GM19452 (cell line): ENCODE results near the gene TMEM63C.
"Not testable (repeated sequence)": the region's sequence is repeated elsewhere in the genome, so short reads cannot be mapped to it uniquely, and the experiment has no call there.

Source experiments
- ATAC-seq: cut with Tn5 transposase; IDR thresholded peaks from one replicate; pipeline ENCODE4 v1.9.1; 2021; ENCODE audit not compliant: unreplicated experiment

Gene TMEM63C

GRCh38 chr14:77153802-77154201, 27.8 kb upstream of the TMEM63C start:
- ATAC-seq = no peak

GRCh38 chr14:77154421-77154820, 27.2 kb upstream of the TMEM63C start:
- no peak for ATAC-seq

GRCh38 chr14:77155083-77155482, 26.5 kb upstream of the TMEM63C start:
- ATAC-seq = no peak

- no peak for ATAC-seq
Observed at GRCh38 chr14:77157740-77158139, 23.9 kb upstream of the TMEM63C start.

- ATAC-seq = no peak
Observed at GRCh38 chr14:77158175-77158881, 23.3 kb upstream of the TMEM63C start.

- ATAC-seq = no peak
Observed at GRCh38 chr14:77158882-77159255, 22.7 kb upstream of the TMEM63C start.

GRCh38 chr14:77161011-77161410, 20.6 kb upstream of the TMEM63C start:
- no peak for ATAC-seq

- no peak for ATAC-seq
Observed at GRCh38 chr14:77170045-77170444, 11.6 kb upstream of the TMEM63C start.

GRCh38 chr14:77172916-77173315, 8.7 kb upstream of the TMEM63C start:
- ATAC-seq = no peak

- ATAC-seq = not testable (repeated sequence)
Observed at GRCh38 chr14:77173911-77174617, 7.5 kb upstream of the TMEM63C start.

- no peak for ATAC-seq
Observed at GRCh38 chr14:77175843-77176242, 5.8 kb upstream of the TMEM63C start.

GRCh38 chr14:77177702-77178101, 3.9 kb upstream of the TMEM63C start:
- ATAC-seq = no peak

GRCh38 chr14:77178656-77179055, 2.9 kb upstream of the TMEM63C start:
- no peak for ATAC-seq

- ATAC-seq = no peak
Observed at GRCh38 chr14:77180726-77181602, 634 bp upstream of the TMEM63C start.

GRCh38 chr14:77183896-77184295, 2.3 kb downstream of the TMEM63C start:
- no peak for ATAC-seq

GRCh38 chr14:77184396-77185092, 2.9 kb downstream of the TMEM63C start:
- no peak for ATAC-seq

- ATAC-seq = no peak
Observed at GRCh38 chr14:77185093-77185465, 3.5 kb downstream of the TMEM63C start.

GRCh38 chr14:77186911-77187648, 5.5 kb downstream of the TMEM63C start:
- no peak for ATAC-seq

- ATAC-seq = no peak
Observed at GRCh38 chr14:77187649-77188012, 6.0 kb downstream of the TMEM63C start.

GRCh38 chr14:77189479-77189878, 7.9 kb downstream of the TMEM63C start:
- ATAC-seq = no peak

- ATAC-seq = no peak
Observed at GRCh38 chr14:77190977-77191376, 9.4 kb downstream of the TMEM63C start.
